ENCODE measurements around the gene PTMS. TPM values are rescaled to one million over a fixed set of nuclear protein-coding genes. Genes with fewer than 3 reads are reported as not detected.

The PTMS gene
- total RNA-seq, 1 donor from 2014 or later: 395 TPM

DNA sequence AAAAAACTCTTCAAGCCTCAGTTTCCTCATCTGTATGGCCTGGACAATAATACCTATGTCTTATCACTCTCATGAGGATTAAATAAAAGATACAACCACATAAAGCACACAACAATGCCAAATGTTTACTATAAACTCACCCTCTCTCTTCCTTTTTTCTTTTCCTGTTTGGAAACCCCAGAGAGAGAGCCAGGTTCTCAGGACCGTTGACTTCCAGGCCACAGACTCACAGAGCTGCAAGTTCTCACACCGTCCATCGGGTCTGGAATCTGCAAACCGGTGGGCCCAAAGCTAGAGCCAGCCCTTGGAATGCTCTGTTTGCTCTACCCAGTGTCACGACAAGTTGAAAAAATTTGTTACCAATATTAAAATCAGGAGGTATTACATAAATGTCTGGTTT is 18.6 kb downstream of the PTMS start:
- Mint-ChIP-seq H3K36me3 (no peaks in the 10 kb centered on the region), H3K9me3 (no peaks in the 10 kb centered on the region), H3K4me3 (no peak overlapping the region), H3K27ac (no peak overlapping the region), H3K4me1 (ENCODE audit: unreplicated experiment) (peaks cover 17% of the 10 kb centered on the region), H3K27me3 (peaks cover 23% of the 10 kb centered on the region)
- DNase-seq (ENCODE audit: extremely low spot score, unreplicated experiment): no peak
- TF ChIP-seq, protein P1, sequence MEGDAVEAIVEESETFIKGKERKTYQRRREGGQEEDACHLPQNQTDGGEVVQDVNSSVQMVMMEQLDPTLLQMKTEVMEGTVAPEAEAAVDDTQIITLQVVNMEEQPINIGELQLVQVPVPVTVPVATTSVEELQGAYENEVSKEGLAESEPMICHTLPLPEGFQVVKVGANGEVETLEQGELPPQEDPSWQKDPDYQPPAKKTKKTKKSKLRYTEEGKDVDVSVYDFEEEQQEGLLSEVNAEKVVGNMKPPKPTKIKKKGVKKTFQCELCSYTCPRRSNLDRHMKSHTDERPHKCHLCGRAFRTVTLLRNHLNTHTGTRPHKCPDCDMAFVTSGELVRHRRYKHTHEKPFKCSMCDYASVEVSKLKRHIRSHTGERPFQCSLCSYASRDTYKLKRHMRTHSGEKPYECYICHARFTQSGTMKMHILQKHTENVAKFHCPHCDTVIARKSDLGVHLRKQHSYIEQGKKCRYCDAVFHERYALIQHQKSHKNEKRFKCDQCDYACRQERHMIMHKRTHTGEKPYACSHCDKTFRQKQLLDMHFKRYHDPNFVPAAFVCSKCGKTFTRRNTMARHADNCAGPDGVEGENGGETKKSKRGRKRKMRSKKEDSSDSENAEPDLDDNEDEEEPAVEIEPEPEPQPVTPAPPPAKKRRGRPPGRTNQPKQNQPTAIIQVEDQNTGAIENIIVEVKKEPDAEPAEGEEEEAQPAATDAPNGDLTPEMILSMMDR (conservative IDR thresholded peaks at IDR 0.05): no peak

DNA sequence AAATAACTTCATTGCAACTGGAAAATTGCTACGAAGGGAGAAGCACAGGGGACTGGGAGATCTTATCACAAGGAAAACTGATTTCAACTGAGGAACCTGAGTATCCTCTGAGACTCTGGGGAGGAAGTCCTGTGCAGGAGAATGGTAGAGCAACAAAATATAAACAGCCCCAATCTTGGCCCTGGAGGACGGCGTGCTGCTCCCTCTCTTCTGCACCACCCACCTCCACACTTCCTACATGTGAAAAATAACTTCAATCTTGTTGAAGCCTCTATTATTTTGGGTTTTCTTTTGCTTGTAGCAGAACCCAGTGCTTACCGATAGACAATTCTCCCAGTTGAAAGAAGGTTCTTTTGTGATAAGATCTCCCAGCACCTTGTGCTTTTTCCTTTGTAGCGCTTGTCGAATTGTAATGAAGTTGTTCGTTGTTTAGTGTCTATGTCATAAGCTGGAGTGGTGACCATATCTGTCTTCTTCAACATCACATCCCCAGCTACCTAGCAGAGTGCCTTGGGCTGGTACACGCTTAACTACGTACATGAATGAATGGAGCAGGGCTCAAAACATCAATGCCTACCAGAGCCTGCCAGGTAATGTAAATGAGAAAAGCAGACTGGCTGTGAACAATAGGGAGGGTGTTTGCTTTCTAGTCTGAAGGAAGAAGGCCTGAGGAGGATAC is 20.4 kb downstream of the PTMS start:
- H3K36me3 Mint-ChIP-seq: no peaks in the 10 kb centered on the region
- H3K27me3 Mint-ChIP-seq: peaks cover 25% of the 10 kb centered on the region
- no peak for DNase-seq (ENCODE audit: extremely low spot score, unreplicated experiment)
- H3K4me1 Mint-ChIP-seq (ENCODE audit: unreplicated experiment): peaks cover 17% of the 10 kb centered on the region
- TF ChIP-seq, protein P1 (conservative IDR thresholded peaks at IDR 0.05): no peak
- no peaks in the 10 kb centered on the region for H3K9me3 Mint-ChIP-seq
- peak overlapping the region; percentile 22 for H3K27ac Mint-ChIP-seq
- no peak overlapping the region for H3K4me3 Mint-ChIP-seq

DNA sequence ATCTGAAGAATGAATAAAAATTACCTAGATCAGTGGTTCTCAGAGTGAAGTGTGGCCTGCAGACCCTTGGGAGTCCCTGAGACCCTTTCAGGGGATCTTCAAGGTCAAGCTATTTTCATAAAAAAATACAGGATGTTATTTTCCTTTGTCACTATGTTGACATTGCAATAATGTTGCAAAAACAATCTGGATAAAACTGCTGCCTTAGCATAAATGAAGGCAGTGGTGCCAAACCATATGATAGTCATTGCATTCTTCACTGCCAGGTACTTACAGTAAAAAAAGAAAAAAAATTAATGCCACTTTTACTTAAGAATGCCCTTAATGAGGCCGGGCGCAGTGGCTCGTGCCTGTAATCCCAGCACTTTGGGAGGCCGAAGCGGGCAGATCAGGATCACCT is 21.1 kb downstream of the PTMS start:
- Mint-ChIP-seq H3K9me3 (no peaks in the 10 kb centered on the region), H3K4me3 (no peak overlapping the region), H3K36me3 (no peaks in the 10 kb centered on the region), H3K27ac (no peak overlapping the region), H3K4me1 (ENCODE audit: unreplicated experiment) (peaks cover 20% of the 10 kb centered on the region), H3K27me3 (peaks cover 31% of the 10 kb centered on the region)
- no peak for DNase-seq (ENCODE audit: extremely low spot score, unreplicated experiment)
- TF ChIP-seq, protein P1 (conservative IDR thresholded peaks at IDR 0.05): no peak

DNA sequence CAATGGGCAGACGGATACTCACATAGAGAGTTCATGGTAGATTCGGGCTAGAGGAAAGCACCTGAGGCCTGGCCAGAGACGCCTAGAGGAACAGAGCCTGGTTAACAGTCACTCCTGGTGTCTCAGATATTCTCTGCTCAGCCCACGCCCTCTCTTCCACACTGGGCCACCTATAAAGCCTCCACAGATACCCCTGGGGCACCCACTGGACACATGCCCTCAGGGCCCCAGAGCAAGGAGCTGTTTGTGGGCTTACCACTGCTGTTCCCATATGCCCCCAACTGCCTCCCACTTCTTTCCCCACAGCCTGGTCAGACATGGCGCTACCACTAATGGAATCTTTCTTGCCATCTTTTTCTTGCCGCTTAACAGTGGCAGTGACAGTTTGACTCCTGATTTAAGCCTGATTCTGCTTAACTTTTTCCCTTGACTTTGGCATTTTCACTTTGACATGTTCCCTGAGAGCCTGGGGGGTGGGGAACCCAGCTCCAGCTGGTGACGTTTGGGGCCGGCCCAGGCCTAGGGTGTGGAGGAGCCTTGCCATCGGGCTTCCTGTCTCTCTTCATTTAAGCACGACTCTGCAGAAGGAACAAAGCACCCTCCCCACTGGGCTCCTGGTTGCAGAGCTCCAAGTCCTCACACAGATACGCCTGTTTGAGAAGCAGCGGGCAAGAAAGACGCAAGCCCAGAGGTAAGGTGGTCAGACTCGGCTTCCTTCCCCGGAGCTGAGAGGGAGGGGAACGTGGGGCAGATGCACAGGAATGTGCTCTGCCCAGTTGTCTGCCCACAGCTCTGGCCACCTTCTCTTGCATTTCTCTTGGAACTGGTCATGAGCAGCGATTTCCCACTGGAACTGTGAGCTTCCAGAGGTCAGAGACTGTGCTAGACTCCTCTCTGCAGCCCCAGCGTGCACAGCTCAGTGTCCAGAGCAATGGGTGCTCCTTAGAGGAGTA is 23.1 kb downstream of the PTMS start, which contains the start of gene CD4:
Gene CD4, plus strand, starts transcription at position 557 of the 953 bp plus-strand sequence. CDS start 10,611 bp downstream, outside the sequence.
- TF ChIP-seq, protein P1 (conservative IDR thresholded peaks at IDR 0.05): no peak
- Mint-ChIP-seq H3K4me3 (peak within 1 kb of the TSS; percentile 16), H3K4me1 (ENCODE audit: unreplicated experiment) (peaks cover 27% of the 10 kb centered on the region), H3K36me3 (no peaks in the 10 kb centered on the region), H3K27ac (no peak within 1 kb of the TSS), H3K9me3 (no peaks in the 10 kb centered on the region), H3K27me3 (peaks cover 44% of the 10 kb centered on the region)
- no peak for DNase-seq (ENCODE audit: extremely low spot score, unreplicated experiment)

DNA sequence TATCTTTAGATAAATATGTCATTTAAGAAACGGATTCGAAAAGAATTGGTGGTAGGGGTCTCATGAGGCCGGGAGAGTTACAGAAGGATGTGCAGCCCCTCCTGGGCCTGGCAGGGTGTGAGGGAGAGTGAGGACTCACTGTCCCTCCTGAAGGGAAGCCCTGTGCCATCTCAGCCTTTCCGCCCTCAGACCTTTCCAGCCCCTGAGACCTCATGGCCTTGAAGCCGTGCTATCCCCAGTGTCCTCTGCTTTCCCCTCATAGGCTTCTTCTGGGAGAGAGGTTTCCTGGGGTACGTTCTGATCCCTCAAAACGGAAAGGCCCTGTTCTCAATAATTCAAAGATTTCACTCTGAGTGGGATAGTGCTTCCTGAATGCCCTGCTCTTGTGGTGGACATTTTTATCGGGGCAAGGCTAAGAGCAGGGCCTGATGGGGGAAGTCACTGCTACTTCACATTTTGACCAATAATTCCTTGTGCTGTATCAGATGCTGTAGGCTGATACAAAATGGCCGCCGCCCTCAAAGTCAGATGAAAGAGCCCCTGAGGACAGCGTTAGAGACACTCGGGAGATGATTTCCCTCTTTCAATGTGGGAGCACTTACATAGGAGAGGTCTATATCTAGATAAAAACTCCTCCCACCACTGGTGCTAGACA is 24.5 kb downstream of the PTMS start:
- peaks cover 27% of the 10 kb centered on the region for H3K4me1 Mint-ChIP-seq (ENCODE audit: unreplicated experiment)
- peaks cover 51% of the 10 kb centered on the region for H3K27me3 Mint-ChIP-seq
- no peaks in the 10 kb centered on the region for H3K36me3 Mint-ChIP-seq
- H3K4me3 Mint-ChIP-seq: no peak overlapping the region
- no peak overlapping the region for H3K27ac Mint-ChIP-seq
- no peaks in the 10 kb centered on the region for H3K9me3 Mint-ChIP-seq
- DNase-seq (ENCODE audit: extremely low spot score, unreplicated experiment): no peak
- TF ChIP-seq, protein P1 (conservative IDR thresholded peaks at IDR 0.05): no peak

Data from type B pancreatic cell (in vitro differentiated cells).